SW480 (cell line): ENCODE data around the gene CCDC85C.

Experiments
- DNase-seq: peaks from one replicate; pipeline ENCODE4 v3.0.0-alpha.2; 2016; ENCODE audit warnings: low spot score

Gene CCDC85C

GRCh38 chr14:99589651-99590530 is 14.1 kb downstream of the CCDC85C start:
- DNase-seq: no peak

- no peak for DNase-seq
Measured at GRCh38 chr14:99589031-99589441, 15.0 kb downstream of the CCDC85C start.

GRCh38 chr14:99587460-99588278 is 16.3 kb downstream of the CCDC85C start:
- DNase-seq: no peak

- no peak for DNase-seq
Measured at GRCh38 chr14:99586761-99587459, 17.1 kb downstream of the CCDC85C start.

- DNase-seq: no peak
Measured at GRCh38 chr14:99586054-99586760, 17.8 kb downstream of the CCDC85C start.

GRCh38 chr14:99584823-99585222 is 19.2 kb downstream of the CCDC85C start:
- no peak for DNase-seq

GRCh38 chr14:99581938-99582337 is 22.1 kb downstream of the CCDC85C start:
- DNase-seq: no peak

GRCh38 chr14:99581374-99581773 is 22.6 kb downstream of the CCDC85C start:
- DNase-seq: no peak

GRCh38 chr14:99579903-99580571 is 24.0 kb downstream of the CCDC85C start:
- peak; percentile 91 for DNase-seq

- DNase-seq: no peak
Measured at GRCh38 chr14:99579120-99579836, 24.7 kb downstream of the CCDC85C start.

GRCh38 chr14:99578541-99579101 is 25.4 kb downstream of the CCDC85C start:
- DNase-seq: no peak

GRCh38 chr14:99576761-99577705 is 27.0 kb downstream of the CCDC85C start:
- no peak for DNase-seq

- no peak for DNase-seq
Measured at GRCh38 chr14:99576304-99576703, 27.7 kb downstream of the CCDC85C start.

GRCh38 chr14:99575043-99576023 is 28.7 kb downstream of the CCDC85C start:
- peak; percentile 90 for DNase-seq

- DNase-seq: peak; percentile 56
Measured at GRCh38 chr14:99574099-99574880, 29.7 kb downstream of the CCDC85C start.

- no peak for DNase-seq
Measured at GRCh38 chr14:99573436-99574098, 30.4 kb downstream of the CCDC85C start.

GRCh38 chr14:99573000-99573330 is 31.0 kb downstream of the CCDC85C start:
- DNase-seq: no peak
